GM19043 (cell line): ENCODE results near the gene OR4C15.

ENCODE experiments used
- ATAC-seq: cut with Tn5 transposase; IDR thresholded peaks from one replicate; pipeline ENCODE4 v1.9.1; 2021; ENCODE audit warnings: low read depth; ENCODE audit not compliant: unreplicated experiment

OR4C15 gene

DNA sequence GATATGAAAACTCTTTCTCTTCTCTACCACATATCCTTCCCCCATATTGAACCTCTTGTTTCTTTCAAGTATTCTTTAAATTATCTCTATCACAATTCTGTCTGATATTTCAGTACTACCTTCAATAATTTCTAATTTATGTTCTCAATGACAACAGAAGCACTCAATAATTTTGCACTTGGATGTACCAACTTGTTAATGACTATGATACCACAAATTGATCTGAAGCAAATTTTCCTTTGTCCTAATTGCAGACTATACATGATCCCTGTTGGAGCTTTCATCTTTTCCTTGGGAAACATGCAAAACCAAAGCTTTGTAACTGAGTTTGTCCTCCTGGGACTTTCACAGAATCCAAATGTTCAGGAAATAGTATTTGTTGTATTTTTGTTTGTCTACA lies at the start of gene OR4C15:
OR4C15 (plus strand) TSS at position 301 of the 400 bp plus-strand sequence; CDS start at position 301, 0 bp downstream.
- ATAC-seq, result no peak

- no peak for ATAC-seq
Observed at GRCh38 chr11:55571828-55572227, 17.6 kb downstream of the OR4C15 start, which contains the start of gene OR4C16. Gene OR4C16 (plus strand): TSS chr11:55572128. CDS start chr11:55572128, 0 bp downstream.

- ATAC-seq, result no peak
Observed at GRCh38 chr11:55572548-55572947, 18.3 kb downstream of the OR4C15 start.
